SH-SY5Y (cell line): Measurements from ENCODE around the gene CIPC.

Source experiments
- GATA2 ChIP-seq: IDR thresholded peaks from 2 replicates; pipeline ENCODE4 v1.6.1; 2011; ENCODE audit warnings: mild to moderate bottlenecking, low read depth, low read length
- GATA3 ChIP-seq: IDR thresholded peaks from 2 replicates; pipeline ENCODE4 v1.6.1; 2011; ENCODE audit warnings: low read depth, mild to moderate bottlenecking, low read length, moderate library complexity

DNA sequence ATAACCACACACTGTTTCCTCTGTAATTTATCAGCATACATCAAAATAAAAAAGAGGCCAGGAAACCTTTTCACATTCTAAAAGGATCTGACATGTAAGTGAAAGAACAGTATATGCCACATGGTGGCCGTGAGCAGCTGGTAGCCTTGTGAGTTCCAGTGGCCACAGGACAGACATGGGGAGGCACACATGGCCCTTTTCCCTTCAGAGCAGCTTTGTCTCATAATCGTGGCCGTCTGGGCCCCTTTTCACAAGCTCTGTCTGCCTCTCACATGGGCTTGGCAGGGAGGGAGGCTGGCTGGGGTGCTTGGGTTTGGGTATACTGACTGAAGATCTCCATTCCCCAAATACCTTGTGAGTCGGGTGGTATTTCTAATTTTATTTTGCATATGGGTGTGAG lies 45.0 kb downstream of the CIPC start:
- TF ChIP-seq GATA2 (no peak), GATA3 (no peak)
